Measurements from ENCODE around the gene SLC4A1AP. TPM values are rescaled to one million over a fixed set of nuclear protein-coding genes. Genes with fewer than 3 reads are reported as not detected.

The SLC4A1AP gene
- total and polyA plus RNA-seq, 2 of the 13 experiments (the other 11 are each of a cell fraction or from before 2014, with no cell fraction given), result 15.3 to 44.6 TPM

GRCh38 chr2:27738349-27739057 lies 74.8 kb downstream of the SLC4A1AP start (continued):
- TF ChIP-seq, protein P1, sequence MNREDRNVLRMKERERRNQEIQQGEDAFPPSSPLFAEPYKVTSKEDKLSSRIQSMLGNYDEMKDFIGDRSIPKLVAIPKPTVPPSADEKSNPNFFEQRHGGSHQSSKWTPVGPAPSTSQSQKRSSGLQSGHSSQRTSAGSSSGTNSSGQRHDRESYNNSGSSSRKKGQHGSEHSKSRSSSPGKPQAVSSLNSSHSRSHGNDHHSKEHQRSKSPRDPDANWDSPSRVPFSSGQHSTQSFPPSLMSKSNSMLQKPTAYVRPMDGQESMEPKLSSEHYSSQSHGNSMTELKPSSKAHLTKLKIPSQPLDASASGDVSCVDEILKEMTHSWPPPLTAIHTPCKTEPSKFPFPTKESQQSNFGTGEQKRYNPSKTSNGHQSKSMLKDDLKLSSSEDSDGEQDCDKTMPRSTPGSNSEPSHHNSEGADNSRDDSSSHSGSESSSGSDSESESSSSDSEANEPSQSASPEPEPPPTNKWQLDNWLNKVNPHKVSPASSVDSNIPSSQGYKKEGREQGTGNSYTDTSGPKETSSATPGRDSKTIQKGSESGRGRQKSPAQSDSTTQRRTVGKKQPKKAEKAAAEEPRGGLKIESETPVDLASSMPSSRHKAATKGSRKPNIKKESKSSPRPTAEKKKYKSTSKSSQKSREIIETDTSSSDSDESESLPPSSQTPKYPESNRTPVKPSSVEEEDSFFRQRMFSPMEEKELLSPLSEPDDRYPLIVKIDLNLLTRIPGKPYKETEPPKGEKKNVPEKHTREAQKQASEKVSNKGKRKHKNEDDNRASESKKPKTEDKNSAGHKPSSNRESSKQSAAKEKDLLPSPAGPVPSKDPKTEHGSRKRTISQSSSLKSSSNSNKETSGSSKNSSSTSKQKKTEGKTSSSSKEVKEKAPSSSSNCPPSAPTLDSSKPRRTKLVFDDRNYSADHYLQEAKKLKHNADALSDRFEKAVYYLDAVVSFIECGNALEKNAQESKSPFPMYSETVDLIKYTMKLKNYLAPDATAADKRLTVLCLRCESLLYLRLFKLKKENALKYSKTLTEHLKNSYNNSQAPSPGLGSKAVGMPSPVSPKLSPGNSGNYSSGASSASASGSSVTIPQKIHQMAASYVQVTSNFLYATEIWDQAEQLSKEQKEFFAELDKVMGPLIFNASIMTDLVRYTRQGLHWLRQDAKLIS (CRISPR knock-in tag; IDR thresholded peaks at IDR 0.05), result no peak
- TF ChIP-seq CREB1 (IDR thresholded peaks at IDR 0.05), result peak; percentile 80
- TF ChIP-seq CREB1 (CRISPR knock-in tag; IDR thresholded peaks at IDR 0.05), result peak; percentile 85
- TF ChIP-seq ZFP36 (IDR thresholded peaks at IDR 0.05; ENCODE audit: borderline replicate concordance, low read depth, low read length, partially characterized antibody), result no peak
- TF ChIP-seq SNAPC4 (CRISPR knock-in tag; IDR thresholded peaks at IDR 0.05), result no peak
- no peak for TF ChIP-seq ZNF296 (CRISPR knock-in tag; conservative IDR thresholded peaks at IDR 0.05)
- TF ChIP-seq ZNF10 (CRISPR knock-in tag; IDR thresholded peaks at IDR 0.05; ENCODE audit: borderline replicate concordance, low read depth), result no peak
- TF ChIP-seq PAWR (CRISPR knock-in tag; IDR thresholded peaks at IDR 0.05; ENCODE audit: borderline replicate concordance), result no peak
- no peak; the same call in 1 of the 2 replicates for TF ChIP-seq ZNF274 (CRISPR knock-in tag; IDR thresholded peaks at IDR 0.05)
- TF ChIP-seq KDM5A (IDR thresholded peaks at IDR 0.05; ENCODE audit: borderline replicate concordance, low read length), result no peak
- TF ChIP-seq SIN3B (IDR thresholded peaks at IDR 0.05; ENCODE audit: low read length), result no peak
- no peak for TF ChIP-seq ZNF704 (CRISPR knock-in tag; IDR thresholded peaks at IDR 0.05; ENCODE audit: borderline replicate concordance)
- TF ChIP-seq, protein P2, sequence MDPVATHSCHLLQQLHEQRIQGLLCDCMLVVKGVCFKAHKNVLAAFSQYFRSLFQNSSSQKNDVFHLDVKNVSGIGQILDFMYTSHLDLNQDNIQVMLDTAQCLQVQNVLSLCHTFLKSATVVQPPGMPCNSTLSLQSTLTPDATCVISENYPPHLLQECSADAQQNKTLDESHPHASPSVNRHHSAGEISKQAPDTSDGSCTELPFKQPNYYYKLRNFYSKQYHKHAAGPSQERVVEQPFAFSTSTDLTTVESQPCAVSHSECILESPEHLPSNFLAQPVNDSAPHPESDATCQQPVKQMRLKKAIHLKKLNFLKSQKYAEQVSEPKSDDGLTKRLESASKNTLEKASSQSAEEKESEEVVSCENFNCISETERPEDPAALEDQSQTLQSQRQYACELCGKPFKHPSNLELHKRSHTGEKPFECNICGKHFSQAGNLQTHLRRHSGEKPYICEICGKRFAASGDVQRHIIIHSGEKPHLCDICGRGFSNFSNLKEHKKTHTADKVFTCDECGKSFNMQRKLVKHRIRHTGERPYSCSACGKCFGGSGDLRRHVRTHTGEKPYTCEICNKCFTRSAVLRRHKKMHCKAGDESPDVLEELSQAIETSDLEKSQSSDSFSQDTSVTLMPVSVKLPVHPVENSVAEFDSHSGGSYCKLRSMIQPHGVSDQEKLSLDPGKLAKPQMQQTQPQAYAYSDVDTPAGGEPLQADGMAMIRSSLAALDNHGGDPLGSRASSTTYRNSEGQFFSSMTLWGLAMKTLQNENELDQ (CRISPR knock-in tag; IDR thresholded peaks at IDR 0.05; ENCODE audit: borderline replicate concordance), result no peak
- peak; percentile 78; the same call in 1 of the 2 replicates for TF ChIP-seq ZNF839 (CRISPR knock-in tag; IDR thresholded peaks at IDR 0.05; ENCODE audit: borderline replicate concordance)
- no peak for TF ChIP-seq ZSCAN20 (CRISPR knock-in tag; IDR thresholded peaks at IDR 0.05; ENCODE audit: borderline replicate concordance)

Measured in HepG2 (cell line).